HG02610 (cell line): ENCODE measurements around the gene KAT14.
"Not testable (repeated sequence)": the region's sequence is repeated elsewhere in the genome, so short reads cannot be mapped to it uniquely, and the experiment has no call there.

Experiments
- ATAC-seq: cut with Tn5 transposase; IDR thresholded peaks from one replicate; pipeline ENCODE4 v1.9.1; 2021; ENCODE audit warnings: mild to moderate bottlenecking, moderate library complexity; ENCODE audit not compliant: unreplicated experiment

Gene KAT14

GRCh38 chr20:18213002-18213401 lies 75.3 kb downstream of the KAT14 start:
- no peak for ATAC-seq

- no peak for ATAC-seq
Measured at GRCh38 chr20:18215566-18215965, 77.9 kb downstream of the KAT14 start.

GRCh38 chr20:18218280-18218679 lies 80.6 kb downstream of the KAT14 start:
- no peak for ATAC-seq

- no peak for ATAC-seq
Measured at GRCh38 chr20:18223409-18223808, 85.7 kb downstream of the KAT14 start.

GRCh38 chr20:18224968-18225568 lies 87.4 kb downstream of the KAT14 start:
- ATAC-seq, result no peak

GRCh38 chr20:18225632-18226031 lies 88.0 kb downstream of the KAT14 start:
- no peak for ATAC-seq

GRCh38 chr20:18226741-18227140 lies 89.1 kb downstream of the KAT14 start:
- not testable (repeated sequence) for ATAC-seq

GRCh38 chr20:18233408-18233943 lies 95.8 kb downstream of the KAT14 start:
- no peak for ATAC-seq
